Gastrocnemius medialis (tissue), 4 donors: ENCODE data around the gene FAM13A. TPM values are rescaled to one million over a fixed set of nuclear protein-coding genes. Genes with fewer than 3 reads are reported as not detected.
A peak's percentile ranks its signal among the peaks of the same experiment; 100 is the strongest.

ENCODE experiments used
- ATAC-seq, 2 donors: fragments of 150-250 bp; one replicate each; pipeline ENCODE4 v1.9.1; 2016
- DNase-seq, 2 donors: peaks; one replicate each; pipeline ENCODE4 v3.0.0-alpha.2; 2019
- H3K27ac ChIP-seq, 4 donors: fragments of 200-600 bp; sonication (generic); 1 replicate in 1 of 4; 2 replicates in 3 of 4; pipeline ENCODE4 v1.5.1; 2016 to 2018; ENCODE audit warnings: mild to moderate bottlenecking in 2 of 4, moderate library complexity in 1 of 4
- H3K27me3 ChIP-seq, 3 donors: fragments of 200-600 bp; sonication (generic) in 2 of 3; 1 replicate in 1 of 3; 2 replicates in 2 of 3; pipeline versions ENCODE4 v1.5.1 to v1.6.0; 2016 to 2019; ENCODE audit warnings: mild to moderate bottlenecking in 1 of 3, moderate library complexity in 1 of 3
- H3K36me3 ChIP-seq, 2 donors: fragments of 200-600 bp; sonication (generic) in 1 of 2; one replicate each; pipeline ENCODE4 v1.5.1; 2017 to 2018
- H3K4me1 ChIP-seq, 2 donors: fragments of 200-600 bp; sonication (generic) in 1 of 2; one replicate each; pipeline ENCODE4 v1.5.1; 2016 to 2017; ENCODE audit warnings: mild to moderate bottlenecking in 2 of 2
- H3K4me3 ChIP-seq, 4 donors: fragments of 200-600 bp; sonication (generic) in 3 of 4; 1 replicate in 1 of 4; 2 replicates in 3 of 4; pipeline ENCODE4 v1.5.1; 2016 to 2019; ENCODE audit warnings: mild to moderate bottlenecking in 2 of 4
- H3K9me3 ChIP-seq, 3 donors: fragments of 200-600 bp; sonication (generic) in 2 of 3; 1 replicate in 1 of 3; 2 replicates in 2 of 3; pipeline ENCODE4 v1.5.1; 2016 to 2019
- CTCF ChIP-seq, 5 experiments: fragments of 450-650 bp in 3 of 5; fragments of 200-600 bp in 2 of 5; sonication (generic) in 2 of 5; IDR thresholded peaks in 4 of 5; conservative IDR thresholded peaks in 1 of 5; 1 replicate in 4 of 5; 2 replicates in 1 of 5; pipeline ENCODE4 v1.5.1; 2016 to 2019; ENCODE audit warnings: antibody characterized with exemption in 5 of 5, mild to moderate bottlenecking in 3 of 5, moderate library complexity in 3 of 5
- POLR2A ChIP-seq, 2 donors: fragments of 450-650 bp; IDR thresholded peaks; one replicate each; pipeline ENCODE4 v1.6.1; 2017; ENCODE audit warnings: antibody characterized with exemption in 2 of 2, mild to moderate bottlenecking in 2 of 2, moderate library complexity in 2 of 2
- in situ Hi-C, 4 donors: fragments of 200-750 bp; cut with MboI; loops; one replicate each; pipeline versions ENCODE4 v1.15.0 to v1.8.0; 2017; ENCODE audit warnings: low sequenced_read_pairs in 4 of 4
- intact Hi-C: fragments of 100-400 bp; cut with DNase I; formaldehyde crosslinking; loops from one replicate; pipeline ENCODE4 v1.15.1; 2023; ENCODE audit warnings: low total_unique reads
- total RNA-seq, 4 donors: library from RNA; depleted of rRNA; stranded (reverse); fragments of >200 nt; gene quantifications; one replicate each; pipeline versions ENCODE4 v1.1.0 to v1.2.3, GENCODE V29; 2016

Gene FAM13A
- total RNA-seq, 4 donors from 2014 or later, result 6.7 to 14.1 (median 11.4) TPM

- DNase-seq, result peak; percentile 23 to 63
- intact Hi-C loops, result no loop called here
- Histone ChIP-seq H3K9me3 (no peaks in the 10 kb centered on the region), H3K27me3 (no peaks in the 10 kb centered on the region), H3K36me3 (peaks cover 0 to 13% of the 10 kb centered on the region in 2 donors), H3K27ac (peak within 1 kb of the TSS; percentile 75 to 82 (median 79)), H3K4me1 (peaks cover 0 to 10% of the 10 kb centered on the region in 2 donors), H3K4me3 (peak within 1 kb of the TSS; percentile 61 to 84 (median 72))
- TF ChIP-seq POLR2A (IDR thresholded peaks at IDR 0.05) (peak; percentile 56 to 59), CTCF (IDR thresholded peaks at IDR 0.05 in 4 of 5, conservative IDR thresholded peaks at IDR 0.05 in 1 of 5) (no peak)
- ATAC-seq, result peak; percentile 89 to 94
- in situ Hi-C loops, result no loop called here
Observed at GRCh38 chr4:88697588-88698329, 359.2 kb downstream of the FAM13A start, which contains the start of gene NAP1L5. TSS of gene NAP1L5 (minus strand) at chr4:88697829. CDS start at chr4:88697754, 75 bp downstream.

GRCh38 chr4:88697141-88697540, 359.8 kb downstream of the FAM13A start:
- in situ Hi-C loops, result no loop called here
- intact Hi-C loops, result no loop called here

GRCh38 chr4:88696630-88697029, 360.4 kb downstream of the FAM13A start:
- DNase-seq (no peak), ATAC-seq (no peak)
- Histone ChIP-seq H3K27me3 (no peaks in the 10 kb centered on the region), H3K9me3 (no peaks in the 10 kb centered on the region), H3K4me1 (peaks cover 0 to 10% of the 10 kb centered on the region in 2 donors), H3K27ac (peak overlapping the region in 3 of 4 donors; percentile 79 to 82 (median 79)), H3K36me3 (peaks cover 0 to 8% of the 10 kb centered on the region in 2 donors), H3K4me3 (peak overlapping the region; percentile 61 to 84 (median 72))
- TF ChIP-seq CTCF (IDR thresholded peaks at IDR 0.05 in 4 of 5, conservative IDR thresholded peaks at IDR 0.05 in 1 of 5), result no peak
- TF ChIP-seq POLR2A (IDR thresholded peaks at IDR 0.05), result no peak
- in situ Hi-C loops, result no loop called here
- intact Hi-C loops, result no loop called here

More at GRCh38 chr4:88697141-88697540, 359.8 kb downstream of the FAM13A start:
- ATAC-seq (peak; percentile 43 to 47), DNase-seq (peak in 1 of 2 donors; percentile 23)
- H3K36me3 ChIP-seq, result peaks cover 0 to 8% of the 10 kb centered on the region in 2 donors
- H3K4me3 ChIP-seq, result peak overlapping the region; percentile 61 to 84 (median 72)
- TF ChIP-seq CTCF (IDR thresholded peaks at IDR 0.05 in 4 of 5, conservative IDR thresholded peaks at IDR 0.05 in 1 of 5) (no peak), POLR2A (IDR thresholded peaks at IDR 0.05) (no peak)
- no peaks in the 10 kb centered on the region for H3K27me3 ChIP-seq
- peak overlapping the region; percentile 75 to 82 (median 79) for H3K27ac ChIP-seq
- peaks cover 0 to 10% of the 10 kb centered on the region in 2 donors for H3K4me1 ChIP-seq
- H3K9me3 ChIP-seq, result no peaks in the 10 kb centered on the region

- no peak for ATAC-seq
- Histone ChIP-seq H3K4me3 (no peak overlapping the region), H3K27me3 (no peaks in the 10 kb centered on the region), H3K36me3 (peaks cover 0 to 19% of the 10 kb centered on the region in 2 donors), H3K4me1 (peaks cover 0 to 10% of the 10 kb centered on the region in 2 donors), H3K27ac (no peak overlapping the region), H3K9me3 (no peaks in the 10 kb centered on the region)
- intact Hi-C loops, result no loop called here
- DNase-seq, result no peak
- TF ChIP-seq CTCF (IDR thresholded peaks at IDR 0.05 in 4 of 5, conservative IDR thresholded peaks at IDR 0.05 in 1 of 5), result no peak
- TF ChIP-seq POLR2A (IDR thresholded peaks at IDR 0.05), result no peak
- in situ Hi-C loops, result no loop called here
Observed at GRCh38 chr4:88693792-88694191, 363.2 kb downstream of the FAM13A start.
